IMR-90 (cell line): ENCODE data around the gene CYP51A1. TPM values are rescaled to one million over a fixed set of nuclear protein-coding genes. Genes with fewer than 3 reads are reported as not detected.
"Not testable (repeated sequence)": the region's sequence is repeated elsewhere in the genome, so short reads cannot be mapped to it uniquely, and the experiment has no call there.

ENCODE experiments used
- ATAC-seq: fragments of 200-7000 bp; cut with Tn5 transposase; 2 replicates; pipeline ENCODE4 v1.9.1; 2020; ENCODE audit warnings: low read depth, mild to moderate bottlenecking, moderate library complexity
- BruUV-seq: library from RNA; stranded (reverse); fragments of 400-500 nt; replicated peaks from 2 replicates; lab custom pipeline; 2021; lab: Mats Ljungman, UMichigan
- CTCF ChIA-PET: fragments of 300-600 bp; formaldehyde crosslinking; extraction: SDS; loops from one replicate; lab custom pipeline; 2021; ENCODE audit warnings: antibody characterized with exemption; lab: Yijun Ruan, JAX
- POLR2A ChIA-PET: fragments of 300-600 bp; sonication (Branson Sonifier 250); formaldehyde crosslinking; loops from one replicate; lab custom pipeline; 2022; ENCODE audit warnings: antibody characterized with exemption; ENCODE audit not compliant: unreplicated experiment; lab: Charles Lee
- DNase-seq: peaks from one replicate; pipeline ENCODE4 v3.0.0; 2013
- H2AFZ ChIP-seq: replicated peaks from 2 replicates; pipeline ENCODE3; 2013; ENCODE audit warnings: low read length, mild to moderate bottlenecking; ENCODE audit not compliant: poor library complexity
- H2AK5ac ChIP-seq: 2 replicates; pipeline ENCODE4 v1.6.1; 2013; ENCODE audit warnings: low read depth, low read length, inconsistent platforms
- H2AK9ac ChIP-seq: replicated peaks from 2 replicates; pipeline ENCODE3; 2013; ENCODE audit warnings: mild to moderate bottlenecking, low read depth, low read length, moderate library complexity; ENCODE audit not compliant: poor library complexity
- H2BK120ac ChIP-seq: 2 replicates; pipeline ENCODE4 v1.6.1; 2013; ENCODE audit warnings: low read depth, low read length, inconsistent platforms
- H2BK15ac ChIP-seq: 3 replicates; pipeline ENCODE4 v1.6.1; 2013; ENCODE audit warnings: low read depth, low read length, inconsistent platforms
- H2BK20ac ChIP-seq: 2 replicates; pipeline ENCODE4 v1.6.1; 2013; ENCODE audit warnings: low read depth, mild to moderate bottlenecking, inconsistent platforms, low read length, moderate library complexity
- H2BK5ac ChIP-seq: 2 replicates; pipeline ENCODE4 v1.6.1; 2013; ENCODE audit warnings: mild to moderate bottlenecking, low read depth, low read length, inconsistent platforms; ENCODE audit not compliant: poor library complexity, severe bottlenecking
- H3K14ac ChIP-seq: replicated peaks from 2 replicates; pipeline ENCODE4 v1.6.1; 2013; ENCODE audit warnings: low read depth, low read length, inconsistent platforms
- H3K18ac ChIP-seq: 2 replicates; pipeline ENCODE4 v1.6.1; 2013; ENCODE audit warnings: low read depth, low read length, control low read depth
- H3K23ac ChIP-seq: 2 replicates; pipeline ENCODE4 v1.6.1; 2013; ENCODE audit warnings: low read depth, low read length, inconsistent platforms
- H3K27ac ChIP-seq: 2 replicates; pipeline ENCODE4 v1.5.1; 2013; ENCODE audit warnings: mild to moderate bottlenecking, control low read depth, low read length; ENCODE audit not compliant: insufficient read depth
- H3K27me3 ChIP-seq: 2 replicates; pipeline ENCODE4 v1.6.1; 2013; ENCODE audit warnings: low read length; ENCODE audit not compliant: control insufficient read depth, insufficient read depth
- H3K36me3 ChIP-seq: 2 replicates; pipeline ENCODE4 v1.6.1; 2013; ENCODE audit warnings: low read length, mixed read lengths; ENCODE audit not compliant: control insufficient read depth, insufficient read depth
- H3K4ac ChIP-seq: 2 replicates; pipeline ENCODE4 v1.6.1; 2013; ENCODE audit warnings: low read depth, low read length, inconsistent platforms
- H3K4me1 ChIP-seq: 2 replicates; pipeline ENCODE4 v1.6.1; 2013; ENCODE audit warnings: low read length, mixed read lengths; ENCODE audit not compliant: control insufficient read depth, insufficient read depth
- H3K4me2 ChIP-seq: 2 replicates; pipeline ENCODE4 v1.6.1; 2013; ENCODE audit warnings: low read depth, mild to moderate bottlenecking, control low read depth, low read length, moderate library complexity
- H3K4me3 ChIP-seq: 2 replicates; pipeline ENCODE4 v1.5.1; 2013; ENCODE audit warnings: low read depth, mild to moderate bottlenecking, control low read depth, low read length, moderate library complexity; ENCODE audit not compliant: insufficient read depth
- H3K56ac ChIP-seq: 2 replicates; pipeline ENCODE4 v1.6.1; 2013; ENCODE audit warnings: low read length, inconsistent platforms; ENCODE audit not compliant: insufficient read depth; ENCODE audit errors: extremely low read depth
- H3K79me1 ChIP-seq, 2 experiments: 2 replicates each; pipeline ENCODE4 v1.6.1; 2013; ENCODE audit warnings: low read length in 2 of 2, inconsistent platforms in 1 of 2, low read depth in 1 of 2
- H3K9ac ChIP-seq: 2 replicates; pipeline ENCODE4 v1.6.1; 2013; ENCODE audit warnings: low read depth, low read length, control low read depth
- H3K9me1 ChIP-seq: 2 replicates; pipeline ENCODE4 v1.6.1; 2013; ENCODE audit warnings: low read length, inconsistent platforms; ENCODE audit not compliant: insufficient read depth
- H3K9me3 ChIP-seq: 2 replicates; pipeline ENCODE4 v1.6.1; 2013; ENCODE audit warnings: low read length; ENCODE audit not compliant: control insufficient read depth, insufficient read depth
- H4K20me1 ChIP-seq: 2 replicates; pipeline ENCODE4 v1.6.1; 2013; ENCODE audit warnings: low read length, inconsistent platforms; ENCODE audit not compliant: insufficient read depth
- H4K5ac ChIP-seq: 2 replicates; pipeline ENCODE4 v1.6.1; 2013; ENCODE audit warnings: mild to moderate bottlenecking, low read depth, low read length, control low read depth
- H4K8ac ChIP-seq, 2 experiments: 2 replicates each; pipeline ENCODE4 v1.6.1; 2013; ENCODE audit warnings: low read depth in 2 of 2, low read length in 2 of 2, control low read depth in 1 of 2, inconsistent platforms in 1 of 2
- H4K91ac ChIP-seq: 2 replicates; pipeline ENCODE4 v1.6.1; 2013; ENCODE audit warnings: low read depth, low read length, inconsistent platforms; ENCODE audit not compliant: insufficient read depth
- CEBPB ChIP-seq: IDR thresholded peaks from 2 replicates; pipeline ENCODE4 v1.6.1; 2012; ENCODE audit warnings: low read depth, low read length, improper control_type of control experiment
- USF2 ChIP-seq: fragments of 150-350 bp; IDR thresholded peaks from 2 replicates; pipeline ENCODE4 v1.6.1; 2017; ENCODE audit warnings: mild to moderate bottlenecking, antibody characterized with exemption, low read length, low read depth
- WGBS, 2 experiments: methylation state at CpG; one replicate each; pipeline versions ENCODE4 v1.1.5 to v1.1.7; 2013; ENCODE audit warnings: missing lambda C conversion rate in 2 of 2; ENCODE audit not compliant: insufficient read length in 1 of 2; ENCODE audit errors: extremely low coverage in 2 of 2; 5-methylcytosine and 5-hydroxymethylcytosine counted together
- dilution Hi-C: fragments of 300-500 bp; cut with HindIII; formaldehyde crosslinking; loops from one replicate; pipeline ENCODE4 v1.14.3; 2018; ENCODE audit warnings: low sequenced_read_pairs; ENCODE audit not compliant: unreplicated experiment
- in situ Hi-C: fragments of 300-500 bp; cut with MboI; formaldehyde crosslinking; loops from 3 replicates; pipeline ENCODE4 v1.14.3; 2019; ENCODE audit warnings: low sequenced_read_pairs, inconsistent platforms, mixed read lengths
- intact Hi-C: fragments of 100-400 bp; cut with micrococcal nuclease; formaldehyde crosslinking; loops from 2 replicates; pipeline ENCODE4 v1.10.0; 2022
- polyA plus RNA-seq, 3 experiments: library from polyadenylated mRNA; depleted of rRNA; stranded (reverse); fragments of >200 nt; gene quantifications; 2 replicates each; pipeline ENCODE4 v1.2.3, GENCODE V29; 2012; ENCODE audit warnings: low replicate concordance in 1 of 3
- total RNA-seq: library from RNA; depleted of rRNA; stranded (reverse); fragments of >200 nt; gene quantifications from 2 replicates; pipeline ENCODE4 v1.2.3, GENCODE V29; 2012

The CYP51A1 gene
- total and polyA plus RNA-seq, 2 of the 4 experiments (the other 2 are of a cell fraction) = 12.1 to 76.4 TPM

- Histone ChIP-seq H4K20me1 (no peaks in the 10 kb centered on the region), H3K14ac (no peak overlapping the region), H3K4me2 (no peak overlapping the region), H4K5ac (no peak overlapping the region), H4K8ac (no peak overlapping the region), H3K79me1 (no peaks in the 10 kb centered on the region), H3K9ac (no peak overlapping the region), H3K4me1 (no peaks in the 10 kb centered on the region; the same call in 1 of the 2 replicates), H3K9me1 (no peaks in the 10 kb centered on the region), H2BK120ac (no peak overlapping the region), H3K23ac (no peak overlapping the region), H3K56ac (no peak overlapping the region), H2AFZ (no peak overlapping the region), H2BK5ac (no peak overlapping the region), H4K91ac (no peak overlapping the region), H3K18ac (no peak overlapping the region), H2BK15ac (no peak overlapping the region), H3K27ac (no peak overlapping the region), H2AK9ac (no peak overlapping the region), H3K36me3 (no peaks in the 10 kb centered on the region), H2AK5ac (no peak overlapping the region), H3K27me3 (no peaks in the 10 kb centered on the region), H3K4me3 (no peak overlapping the region), H3K4ac (no peak overlapping the region), H3K9me3 (no peaks in the 10 kb centered on the region), H2BK20ac (no peak overlapping the region)
- intact Hi-C loops (no loop called here), dilution Hi-C loops (no loop called here), in situ Hi-C loops (no loop called here)
- ChIA-PET POLR2A (no interaction called here), CTCF (no interaction called here)
- no CpG with 5 or more reads among the region's 5 CpGs for WGBS, 2 experiments
- BruUV-seq = no TSS peak
- TF ChIP-seq USF2 (no peak), CEBPB (peak; percentile 75)
- ATAC-seq = no peak
- DNase-seq = no peak
These were observed 15.5 kb upstream of the CYP51A1 start for GRCh38 chr7:92149736-92150239.

GRCh38 chr7:92143192-92143880 is 9.1 kb upstream of the CYP51A1 start:
- POLR2A ChIA-PET, BruUV-seq, H3K4me2 ChIP-seq, H2BK15ac ChIP-seq, H3K9me1 ChIP-seq, intact Hi-C loops, H3K27me3 ChIP-seq, H3K9ac ChIP-seq, H2BK120ac ChIP-seq, DNase-seq, CTCF ChIA-PET, H2BK20ac ChIP-seq, H3K4me1 ChIP-seq, H4K8ac ChIP-seq, H3K36me3 ChIP-seq, in situ Hi-C loops, dilution Hi-C loops, H4K5ac ChIP-seq, H2AFZ ChIP-seq, H2AK5ac ChIP-seq, H3K18ac ChIP-seq, H2BK5ac ChIP-seq, H3K4ac ChIP-seq, H4K20me1 ChIP-seq, ATAC-seq, H2AK9ac ChIP-seq, H3K14ac ChIP-seq, H3K4me3 ChIP-seq, H3K79me1 ChIP-seq, H3K9me3 ChIP-seq, H3K23ac ChIP-seq, H4K91ac ChIP-seq, H3K56ac ChIP-seq, H3K27ac ChIP-seq: not testable (repeated sequence)
- WGBS, 2 experiments = 98% methylated on average over 8 of the region's 50 CpGs; no CpG with 5 or more reads in 1 of the 2 experiments
